HG02840 (cell line): ENCODE measurements around the gene KCNQ1OT1.
"Not testable (repeated sequence)": the region's sequence is repeated elsewhere in the genome, so short reads cannot be mapped to it uniquely, and the experiment has no call there.

ENCODE experiments used
- ATAC-seq: cut with Tn5 transposase; IDR thresholded peaks from one replicate; pipeline ENCODE4 v1.9.1; 2021; ENCODE audit warnings: mild to moderate bottlenecking, moderate library complexity, moderate number of reproducible peaks; ENCODE audit not compliant: unreplicated experiment, low FRiP score

KCNQ1OT1 gene

DNA sequence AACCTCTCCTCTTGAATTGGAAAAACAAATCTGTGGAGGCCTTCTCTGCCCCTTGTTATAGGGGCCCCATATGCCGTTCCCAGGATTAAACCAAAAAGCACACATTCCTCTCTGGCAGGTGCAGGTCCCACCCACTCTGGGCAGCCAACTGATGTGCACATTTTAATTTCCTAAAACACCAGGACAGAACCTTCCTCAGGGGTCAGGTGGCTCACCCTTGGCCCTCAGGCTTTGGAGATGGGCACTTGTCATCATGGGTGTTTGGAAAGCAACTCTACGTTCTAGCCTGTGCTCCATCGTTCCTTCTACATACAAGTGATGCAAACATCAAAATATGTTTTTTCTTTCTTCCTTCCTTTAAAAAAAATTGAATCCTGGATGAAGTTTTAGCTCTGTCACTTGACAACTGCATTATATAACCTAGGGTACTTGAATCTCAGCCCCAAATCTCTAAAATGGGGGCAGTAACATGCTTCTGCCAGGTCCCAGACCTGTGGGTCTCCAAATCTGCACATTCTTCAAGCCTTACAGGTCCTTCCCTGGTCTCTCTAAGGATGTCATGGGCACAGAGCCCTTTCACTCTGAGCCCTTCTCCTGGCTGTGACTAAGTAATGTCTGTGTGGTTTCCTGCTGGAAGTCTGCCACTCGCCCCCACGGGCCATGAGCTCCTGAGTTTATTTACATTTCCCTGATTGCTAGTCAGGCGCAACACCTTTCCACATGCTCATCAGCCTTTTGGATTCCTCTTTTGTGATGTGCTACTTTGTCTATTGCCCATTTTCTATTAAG, 43.8 kb downstream of the KCNQ1OT1 start:
- no peak for ATAC-seq

DNA sequence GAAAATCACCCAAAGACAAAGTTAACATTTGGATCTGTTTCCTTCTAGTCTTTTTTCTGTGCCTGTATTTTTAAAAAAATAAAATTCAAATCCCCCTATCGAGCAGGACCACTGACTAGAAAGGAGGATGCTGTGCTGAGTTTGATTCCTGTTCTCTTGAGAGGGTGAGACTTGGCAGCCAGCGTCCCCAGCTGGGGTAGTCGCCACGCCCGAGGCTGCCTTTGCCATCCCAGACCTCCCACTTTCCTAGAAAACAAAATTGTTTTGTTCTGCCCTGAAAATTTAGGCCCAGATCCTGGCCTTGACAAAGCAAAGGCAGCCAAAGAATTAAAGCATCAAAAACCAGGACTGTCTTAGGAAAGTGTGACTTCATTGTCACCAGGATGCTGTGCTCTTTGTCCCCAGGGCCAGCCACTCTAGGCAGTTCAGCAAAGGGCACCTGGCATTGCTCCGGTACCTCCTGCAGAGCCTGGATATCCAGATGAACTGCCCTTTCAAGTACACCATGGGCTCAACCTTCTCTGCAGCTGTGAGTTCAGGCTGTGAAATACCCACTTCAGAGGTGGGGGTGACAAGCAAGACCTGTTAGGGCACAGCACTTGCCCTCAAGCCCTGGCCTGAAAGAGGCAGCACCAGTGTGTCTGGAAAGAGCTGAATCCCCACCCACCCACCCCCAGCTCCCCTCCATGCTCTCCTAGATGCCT, 44.6 kb downstream of the KCNQ1OT1 start:
- no peak for ATAC-seq

DNA sequence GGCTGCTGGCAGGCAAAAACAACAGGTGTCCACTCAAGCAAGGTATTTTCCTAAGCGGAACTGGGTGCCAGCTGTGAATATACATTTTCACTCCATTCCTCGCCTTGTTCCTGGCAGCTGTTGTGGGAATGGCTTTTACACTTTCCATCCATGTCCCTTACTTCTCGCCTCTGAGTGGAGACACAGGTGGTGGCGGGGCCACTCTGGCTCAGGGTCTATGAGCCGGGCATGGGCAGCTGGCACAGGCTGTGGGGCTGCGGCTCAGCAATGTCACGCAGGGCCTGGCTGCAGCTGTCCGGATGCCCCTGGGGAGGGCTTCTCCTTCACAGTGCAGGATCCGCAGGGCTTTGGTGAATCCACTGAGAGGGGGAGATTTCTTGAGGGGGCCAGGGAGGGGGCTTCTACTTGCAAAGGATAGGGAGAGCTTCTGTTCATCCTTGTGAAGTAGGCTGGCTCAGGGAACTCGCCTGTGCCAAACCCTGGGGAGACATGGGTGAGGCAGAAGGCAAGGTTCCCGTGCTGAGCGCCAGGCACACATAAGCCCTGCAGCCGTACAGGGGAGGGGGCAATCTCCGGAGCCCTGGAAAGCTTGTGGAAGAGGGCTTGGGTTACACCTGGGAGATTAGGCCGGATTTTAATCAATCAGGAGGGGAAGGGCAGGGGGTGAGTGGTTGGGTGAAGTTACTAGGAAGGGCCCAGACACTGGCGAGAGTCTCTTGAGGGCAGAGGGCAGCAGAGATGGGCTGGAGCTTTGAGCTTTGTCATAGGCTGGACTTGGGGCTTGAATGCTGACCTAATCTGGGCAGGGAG, 45.7 kb downstream of the KCNQ1OT1 start:
- no peak for ATAC-seq

DNA sequence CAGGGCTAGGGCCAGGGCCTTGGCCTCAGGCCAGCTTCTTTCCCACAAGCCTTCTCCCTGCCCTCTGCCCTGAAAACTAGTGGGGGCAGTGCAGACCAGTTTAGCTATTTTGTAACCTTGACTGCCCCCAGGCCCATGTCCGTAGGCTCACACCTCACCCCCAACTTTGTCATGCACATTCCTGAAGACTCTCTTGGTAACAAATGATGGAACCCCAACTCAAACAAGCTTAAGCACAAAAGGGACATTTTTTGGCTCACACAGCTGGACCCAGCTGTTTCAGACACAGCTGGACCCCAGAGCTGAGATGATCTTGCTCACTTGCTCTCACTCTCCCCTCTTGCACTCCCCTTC, 46.6 kb downstream of the KCNQ1OT1 start:
- no peak for ATAC-seq

DNA sequence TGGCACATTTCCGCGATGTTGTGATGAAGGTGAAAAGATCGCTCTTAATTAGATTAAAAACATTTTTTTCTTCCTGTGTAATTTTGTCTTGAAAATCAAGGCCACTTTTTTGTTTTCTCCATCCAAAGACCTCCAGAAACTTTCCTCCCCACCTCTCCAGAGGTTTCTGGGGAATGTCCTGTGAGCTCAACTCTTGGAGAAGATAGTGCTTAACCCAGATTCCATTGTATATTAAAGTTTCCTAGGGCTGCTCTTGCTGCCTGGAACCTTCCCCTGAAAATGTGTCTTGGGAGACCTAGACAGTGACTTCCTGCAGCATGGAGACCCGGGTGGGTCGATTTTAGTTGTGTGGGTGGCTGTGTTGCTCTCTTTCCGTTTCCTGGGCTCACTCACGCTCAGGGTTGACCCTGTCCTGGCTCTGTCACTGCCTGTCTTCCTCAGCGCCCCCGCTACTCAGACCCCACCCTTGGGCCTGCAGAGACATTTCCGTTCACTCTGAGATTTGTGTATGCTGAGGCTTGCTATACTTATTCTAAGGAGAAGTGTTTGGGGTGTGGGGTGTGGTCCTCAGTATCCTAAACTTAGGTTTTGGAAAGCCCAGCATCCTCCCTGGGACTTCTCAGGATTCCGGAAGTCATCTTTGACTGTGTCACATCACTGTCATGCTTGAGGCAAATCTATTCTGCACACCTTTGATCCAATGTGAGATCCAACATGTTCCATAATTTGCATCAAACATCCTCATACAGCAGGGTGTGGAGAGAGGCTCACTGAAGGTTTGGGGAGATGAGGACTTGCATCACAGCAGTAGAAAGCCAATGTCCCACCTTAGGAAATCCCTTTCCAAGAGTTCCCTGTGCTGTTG, 47.2 kb downstream of the KCNQ1OT1 start:
- ATAC-seq = no peak

DNA sequence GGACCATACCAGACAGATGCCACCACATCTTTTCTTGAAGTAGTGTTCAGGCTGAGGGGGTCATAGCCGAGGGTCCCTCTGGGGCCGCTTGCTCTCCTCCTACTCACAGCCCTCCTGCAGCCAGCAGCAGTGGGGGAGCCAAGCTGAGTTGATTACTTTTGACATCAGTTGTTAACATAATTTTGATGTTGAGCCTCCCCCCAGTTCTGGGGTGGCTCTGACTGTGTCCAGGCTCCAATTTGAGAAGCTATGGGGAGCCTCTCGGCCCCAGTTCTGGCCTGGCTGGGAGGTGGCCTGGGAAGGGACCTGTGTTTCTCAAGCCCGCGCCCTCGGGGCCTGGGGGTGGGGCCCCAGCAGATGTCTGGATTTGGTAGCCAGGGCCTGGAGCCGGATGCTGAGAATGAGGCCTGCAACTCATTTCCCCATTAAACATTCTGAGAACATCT, 47.9 kb downstream of the KCNQ1OT1 start:
- ATAC-seq = no peak

DNA sequence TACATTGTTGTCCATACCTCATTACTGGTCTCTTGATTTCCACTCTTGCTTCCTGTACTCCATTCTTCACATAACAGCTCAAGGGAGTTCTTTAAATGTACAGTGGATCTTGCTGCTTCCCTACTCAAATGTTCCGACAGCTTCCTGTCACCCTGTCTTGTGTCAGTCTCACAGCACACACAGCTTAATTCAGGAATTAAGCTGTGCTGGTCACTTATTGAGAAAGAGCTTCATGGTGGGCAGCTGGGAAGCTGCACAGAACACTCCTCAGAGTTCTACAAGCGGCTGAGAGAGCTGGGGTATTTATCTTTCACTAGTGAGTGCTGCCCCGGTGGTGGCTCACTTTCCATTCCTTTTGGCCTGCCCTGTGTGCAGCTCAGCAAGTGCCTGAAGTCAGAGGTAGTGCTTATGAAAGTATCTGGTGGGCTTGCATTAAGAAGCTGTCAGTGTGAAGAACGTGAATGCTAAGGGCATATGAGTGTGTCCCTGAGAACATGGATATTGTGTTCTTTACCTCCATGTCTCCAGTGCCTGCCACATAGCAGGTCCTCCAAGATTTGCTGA, 48.7 kb downstream of the KCNQ1OT1 start:
- ATAC-seq = no peak

DNA sequence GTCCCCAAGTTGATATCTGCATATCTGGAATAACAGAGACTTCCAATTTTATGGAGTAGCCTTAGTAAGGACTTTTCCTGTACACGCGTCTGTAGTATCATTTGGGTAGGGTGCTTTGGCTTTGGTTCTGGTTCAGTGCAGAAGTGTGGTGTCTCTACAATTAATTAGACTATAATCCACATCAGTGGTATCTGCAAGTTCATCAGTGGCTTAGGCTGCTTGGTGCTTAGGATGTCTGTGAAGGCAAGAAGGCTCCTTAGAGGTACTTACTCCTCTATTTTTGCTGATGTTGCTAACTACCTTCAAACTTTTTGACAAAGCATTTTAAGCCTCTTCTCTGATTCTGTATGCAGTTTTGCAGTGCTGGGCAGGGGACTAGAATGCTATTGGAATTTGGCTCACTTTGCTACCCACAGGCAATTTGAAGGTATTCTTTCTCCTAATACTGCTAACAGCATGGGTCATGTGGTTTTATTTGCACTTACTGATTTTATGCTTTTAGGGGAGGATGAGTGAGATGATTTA, 49.4 kb downstream of the KCNQ1OT1 start:
- no peak for ATAC-seq

DNA sequence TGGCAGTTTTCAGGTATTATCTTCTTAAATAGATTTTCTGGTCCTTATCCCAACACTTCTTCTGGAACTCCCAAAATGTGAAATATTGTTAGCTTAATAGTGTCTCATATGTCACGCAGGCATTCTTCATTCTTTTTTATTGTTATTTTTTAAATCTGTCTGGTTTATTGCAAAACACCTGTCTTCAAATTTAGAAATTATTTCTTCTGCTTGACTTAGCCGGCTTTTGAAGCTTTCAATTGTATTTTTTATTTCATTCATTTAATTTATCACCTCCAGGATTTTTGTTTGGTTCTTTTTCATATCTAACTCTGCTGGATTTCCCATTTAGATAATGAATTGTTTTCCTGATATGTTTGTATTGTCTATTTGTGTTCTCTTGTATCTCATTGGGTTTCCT, 49.9 kb downstream of the KCNQ1OT1 start:
- no peak for ATAC-seq

DNA sequence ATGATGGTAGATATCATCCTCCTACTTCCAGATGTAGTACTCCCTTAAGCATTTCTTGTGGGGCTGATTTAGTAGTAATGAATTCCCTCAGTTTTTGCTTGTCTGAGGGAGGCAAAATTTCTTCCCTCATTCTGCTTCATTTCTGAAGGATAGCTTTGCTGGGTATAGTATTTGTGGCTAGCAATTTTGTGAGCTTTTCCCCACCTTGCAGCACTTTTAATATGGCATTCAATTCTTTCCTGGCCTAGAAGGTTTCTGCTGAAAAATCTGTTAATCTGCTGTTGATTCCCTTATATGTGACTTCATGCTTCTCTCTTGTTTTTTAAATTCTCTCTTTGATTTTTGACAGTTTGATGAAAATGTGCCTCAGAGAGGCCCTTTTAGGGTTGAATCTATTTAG, 50.4 kb downstream of the KCNQ1OT1 start:
- ATAC-seq = no peak

DNA sequence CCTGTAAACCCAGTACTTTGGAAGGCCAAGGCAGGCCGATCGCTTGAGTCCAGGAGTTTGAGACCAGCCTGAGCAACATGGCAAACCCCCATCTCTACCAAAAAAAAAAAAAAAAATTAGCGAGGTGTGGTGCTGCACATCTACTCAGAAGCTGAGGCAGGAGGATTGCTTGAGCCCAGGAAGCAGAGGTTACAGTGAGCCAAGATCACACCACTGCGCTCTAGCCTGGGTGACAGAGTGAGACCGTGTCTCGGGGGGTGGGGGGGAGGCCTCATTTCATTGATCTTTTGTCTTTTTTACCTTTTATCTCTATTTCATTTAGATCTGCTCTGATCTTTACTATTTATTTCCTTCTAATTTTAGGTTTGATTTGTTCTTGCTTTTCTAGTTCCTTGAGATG, 51.8 kb downstream of the KCNQ1OT1 start:
- ATAC-seq = no peak

DNA sequence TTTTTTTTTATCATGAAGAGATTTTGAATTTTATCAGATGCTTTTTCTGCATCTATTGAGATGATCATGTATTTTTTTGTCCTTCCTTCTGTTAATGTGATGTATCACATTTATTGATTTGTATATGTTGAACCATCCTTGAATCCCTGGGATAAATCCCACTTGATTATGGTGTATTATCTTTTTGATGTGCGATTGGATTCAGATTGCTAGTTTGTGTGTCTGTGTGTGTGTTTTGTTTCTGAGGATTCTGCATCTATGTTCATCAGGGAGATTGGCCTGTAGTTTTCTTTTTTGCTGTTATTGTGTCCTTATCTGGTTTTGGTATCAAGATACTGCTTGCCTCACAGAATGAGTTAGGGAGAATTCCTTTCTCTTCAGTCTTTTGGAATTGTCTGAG, 52.6 kb downstream of the KCNQ1OT1 start:
- no peak for ATAC-seq

DNA sequence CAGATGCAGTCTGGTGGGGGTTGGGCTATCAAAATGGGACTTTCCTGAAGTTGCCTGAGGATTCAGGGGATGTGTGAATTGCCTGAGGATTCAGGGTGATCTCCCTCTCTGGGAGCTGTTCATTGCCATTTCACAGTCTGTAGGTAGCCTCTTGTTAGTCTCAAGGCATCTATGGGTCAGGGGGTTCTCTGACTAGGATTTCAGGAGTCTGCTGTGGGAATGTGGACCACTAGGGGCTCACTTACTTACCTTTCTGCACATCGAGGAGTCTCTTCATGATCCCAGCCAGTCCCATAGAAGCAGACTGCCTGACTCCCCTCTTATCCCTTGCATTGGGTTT, 54.0 kb downstream of the KCNQ1OT1 start:
- ATAC-seq = no peak

DNA sequence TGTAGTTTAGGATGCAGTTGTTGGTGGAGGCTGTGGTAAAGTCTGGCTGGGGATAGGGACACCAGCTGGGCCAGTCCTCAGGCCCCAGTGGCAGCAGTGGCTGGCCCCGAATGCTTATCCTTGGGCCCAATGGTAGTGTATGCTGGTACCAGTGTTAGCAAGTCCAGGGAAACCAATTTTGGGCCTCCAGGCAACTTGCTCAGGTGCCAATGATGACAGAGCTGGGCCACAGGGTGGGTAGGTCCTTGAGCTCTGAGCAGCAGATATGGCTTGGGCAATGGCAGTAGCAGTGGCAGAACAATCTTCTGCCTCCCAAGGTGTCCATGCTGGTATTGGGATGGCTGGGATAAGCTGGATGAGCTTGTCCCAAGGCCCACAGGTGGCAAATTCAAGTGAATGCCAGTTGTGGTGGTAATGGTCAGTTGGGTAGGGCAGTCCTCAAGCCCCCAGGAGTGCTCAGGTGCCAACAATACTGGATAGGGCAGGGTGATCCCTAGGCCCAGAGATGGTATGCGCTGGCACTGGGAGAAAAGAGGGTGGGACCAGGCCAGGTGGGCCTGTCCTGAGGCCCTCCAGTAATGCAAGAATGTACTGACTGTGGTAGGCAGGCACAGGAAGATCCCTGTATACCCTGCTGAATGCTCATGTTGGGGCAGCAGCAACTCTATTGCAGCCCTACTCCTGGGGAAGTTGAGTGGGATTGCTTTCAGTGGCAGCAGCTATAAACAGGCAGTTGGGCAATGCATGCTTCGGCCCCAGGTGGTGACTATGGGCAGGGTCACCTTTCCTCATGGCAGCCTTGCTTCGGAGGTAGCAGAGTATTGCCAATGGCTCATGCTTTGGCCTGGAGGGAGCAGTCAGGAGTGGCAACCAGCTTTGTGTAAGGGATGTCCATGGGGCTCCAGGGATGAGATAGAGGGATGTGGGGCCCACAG, 54.7 kb downstream of the KCNQ1OT1 start:
- no peak for ATAC-seq

DNA sequence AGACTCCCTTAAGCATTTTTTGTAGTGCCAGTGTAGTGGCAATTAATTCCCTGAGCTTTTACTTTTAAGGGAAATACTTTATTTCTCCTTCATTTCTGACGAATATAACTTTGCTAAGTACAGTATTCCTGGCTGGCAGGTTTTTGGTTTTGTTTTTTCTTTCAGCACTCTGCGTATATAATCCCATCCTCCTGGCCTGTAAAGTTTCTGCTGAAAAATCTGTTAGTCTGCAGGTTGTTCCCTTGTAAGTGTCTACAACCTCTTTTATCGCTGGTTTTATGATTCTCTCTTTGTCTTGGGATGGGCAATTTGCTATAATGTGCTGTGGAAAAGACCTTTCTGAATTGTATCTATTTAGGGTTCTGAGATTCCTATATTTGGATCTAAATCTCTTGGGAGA, 56.0 kb downstream of the KCNQ1OT1 start:
- ATAC-seq = no peak

DNA sequence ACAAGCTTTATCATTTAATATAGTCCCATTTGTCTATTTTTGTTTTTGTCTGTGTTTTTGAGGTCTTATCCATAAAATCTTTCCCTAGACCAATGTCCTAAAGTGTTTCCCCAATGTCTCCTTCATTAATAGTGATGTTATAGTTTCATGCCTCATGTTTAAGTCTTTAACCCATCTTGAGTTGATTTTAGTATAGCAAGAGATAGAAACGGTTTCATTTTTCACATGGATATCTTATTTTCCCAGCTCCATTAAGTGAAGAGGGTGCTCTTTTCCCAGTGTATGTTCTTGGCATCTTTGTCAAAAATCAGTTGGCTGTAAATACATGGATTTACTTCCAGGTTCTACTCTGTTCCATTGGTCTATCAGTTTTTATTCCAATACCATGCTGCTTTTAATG, 58.2 kb downstream of the KCNQ1OT1 start:
- ATAC-seq = no peak

DNA sequence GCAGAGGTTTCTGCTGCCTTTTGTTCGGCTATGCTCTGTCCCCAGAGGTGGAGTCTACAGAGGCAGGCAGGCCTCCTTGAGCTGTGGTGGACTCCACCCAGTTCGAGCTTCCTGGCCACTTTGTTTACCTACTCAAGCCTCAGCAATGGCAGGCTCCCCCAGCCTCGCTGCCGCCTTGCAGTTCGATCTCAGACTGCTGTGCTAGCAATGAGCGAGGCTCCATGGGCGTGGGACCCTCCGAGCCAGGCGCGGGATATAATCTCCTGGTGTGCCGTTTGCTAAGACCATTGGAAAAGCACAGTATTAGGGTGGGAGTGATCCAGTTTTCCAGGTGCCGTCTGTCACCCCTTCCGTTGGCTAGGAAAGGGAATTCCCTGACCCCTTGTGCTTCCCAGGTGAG, 60.0 kb downstream of the KCNQ1OT1 start:
- ATAC-seq = not testable (repeated sequence)

DNA sequence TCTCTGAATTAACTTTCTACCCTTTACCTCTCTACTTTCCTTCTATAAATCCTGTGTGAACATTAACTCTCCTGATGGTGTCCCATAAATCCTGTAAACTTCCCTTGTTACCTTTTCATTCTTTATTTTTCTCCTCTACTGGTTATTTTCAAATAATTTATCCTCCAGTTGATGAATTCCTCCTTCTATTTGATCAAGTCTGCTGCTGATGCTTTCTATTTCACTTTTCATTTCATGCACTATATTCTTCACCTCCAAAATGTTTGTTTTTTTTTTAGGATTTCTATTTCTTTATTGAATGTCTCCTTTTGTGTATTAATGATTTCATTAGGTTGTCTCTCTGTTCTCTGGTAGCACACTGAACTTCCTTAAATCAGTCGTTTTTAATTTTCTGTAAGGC, 68.6 kb downstream of the KCNQ1OT1 start:
- no peak for ATAC-seq

DNA sequence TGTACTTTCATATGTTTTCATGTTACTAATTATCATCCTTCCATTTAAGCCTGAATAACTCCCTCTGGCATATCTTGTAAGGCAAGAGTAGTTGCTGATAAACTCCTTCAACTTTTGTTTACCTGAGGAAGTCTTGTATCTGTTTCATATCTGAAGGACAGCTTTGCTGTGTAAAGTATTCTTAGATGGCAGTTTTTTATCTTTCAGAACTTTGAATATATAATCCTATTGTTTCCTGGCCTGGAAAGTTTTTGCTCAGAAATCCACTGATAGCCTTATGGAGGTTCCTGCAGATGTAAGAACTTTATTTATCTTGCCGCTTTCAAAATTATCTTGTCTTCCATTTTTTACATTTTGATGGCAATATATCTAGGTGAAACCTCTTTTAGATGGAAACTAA, 69.1 kb downstream of the KCNQ1OT1 start:
- no peak for ATAC-seq
